Measurements from ENCODE around the gene CMAS.
"Not testable (repeated sequence)": the region's sequence is repeated elsewhere in the genome, so short reads cannot be mapped to it uniquely, and the experiment has no call there.

CMAS gene

DNA sequence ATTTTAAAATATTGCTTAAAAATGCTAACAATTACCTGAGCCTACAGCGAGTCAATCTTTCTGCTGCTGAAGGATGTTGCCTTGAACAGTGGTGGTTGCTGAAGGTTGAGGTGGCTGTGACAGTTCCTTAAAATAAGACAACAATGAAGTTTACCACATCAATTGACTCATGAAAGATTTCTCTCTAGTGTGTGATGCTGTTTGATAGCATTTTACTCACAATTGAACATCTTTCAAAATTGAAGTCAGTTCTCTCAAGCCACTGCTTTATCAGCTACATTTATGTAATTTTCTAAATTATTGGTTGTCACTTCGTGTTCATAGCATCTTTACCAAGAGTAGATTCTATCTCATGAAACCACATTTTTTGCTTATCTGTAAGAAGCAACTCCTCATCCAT lies 20.3 kb downstream of the CMAS start:
- no peak for TF ChIP-seq Cebpa-rat (IDR thresholded peaks at IDR 0.05)
- Histone ChIP-seq H3K9me3 (no peaks in the 10 kb centered on the region), H3K4me2 (no peak overlapping the region), H3K27me3 (no peaks in the 10 kb centered on the region), H3K9ac (no peak overlapping the region), H3K4me3 (no peak overlapping the region), H3K4me1 (no peaks in the 10 kb centered on the region), H3K27ac (no peak overlapping the region), H3K36me3 (peaks cover 47% of the 10 kb centered on the region), H4K20me1 (no peaks in the 10 kb centered on the region)

DNA sequence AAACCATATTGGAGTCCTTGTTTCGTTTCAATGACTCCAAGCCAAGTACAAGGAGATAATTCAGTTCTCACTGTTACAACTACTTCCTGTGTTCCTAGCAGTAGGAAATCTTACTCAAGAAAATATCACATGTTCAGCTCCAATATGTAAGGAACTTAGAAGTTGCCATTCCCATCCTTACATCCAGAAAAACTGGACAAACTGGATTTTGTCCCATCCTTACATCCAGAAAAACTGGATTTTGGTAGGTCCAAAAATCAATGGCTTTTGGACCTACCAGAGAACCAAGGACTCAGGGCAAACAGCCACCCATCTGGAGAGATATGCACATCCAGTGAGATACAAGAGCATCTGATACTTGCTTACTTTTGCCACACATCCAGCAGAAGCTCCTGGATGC lies 23.8 kb downstream of the CMAS start:
- Histone ChIP-seq H3K4me3 (no peak overlapping the region), H3K4me1 (no peaks in the 10 kb centered on the region), H3K27me3 (no peaks in the 10 kb centered on the region), H3K36me3 (peaks cover 29% of the 10 kb centered on the region), H4K20me1 (no peaks in the 10 kb centered on the region), H3K9me3 (0 out of 2 replicates have a peak, but pooled peaks cover 4% of the 10 kb centered on the region), H3K9ac (no peak overlapping the region), H3K4me2 (no peak overlapping the region), H3K27ac (no peak overlapping the region)
- no peak for TF ChIP-seq Cebpa-rat (IDR thresholded peaks at IDR 0.05)

DNA sequence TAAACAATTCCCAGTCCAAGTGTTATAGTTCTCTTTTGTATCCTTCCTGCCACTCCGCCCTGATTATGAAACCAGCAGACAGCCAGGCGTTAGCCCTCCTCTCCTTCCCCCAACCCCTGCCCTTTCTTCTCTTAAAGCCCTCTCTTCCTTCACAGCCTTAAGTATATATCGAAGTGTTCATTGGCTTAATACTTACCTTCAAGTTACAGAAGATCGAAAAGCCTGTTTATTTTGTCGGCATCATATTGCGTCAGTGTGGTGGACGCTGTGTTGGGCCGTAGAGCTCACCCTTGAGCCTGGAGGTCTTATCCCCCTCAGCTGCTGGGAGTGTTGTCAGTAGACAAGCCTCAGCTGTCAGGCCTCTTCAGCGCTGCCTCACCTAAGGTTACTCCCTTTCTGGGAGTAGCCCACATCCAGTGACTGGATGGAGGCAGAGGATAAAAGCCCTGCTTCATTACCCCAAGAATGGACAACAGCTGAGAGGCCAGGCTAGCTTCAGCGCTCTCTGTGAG lies 36.2 kb downstream of the CMAS start:
- Histone ChIP-seq H3K9ac (no peak overlapping the region), H3K4me3 (no peak overlapping the region), H3K36me3 (no peaks in the 10 kb centered on the region), H3K9me3 (no peaks in the 10 kb centered on the region), H3K4me2 (no peak overlapping the region), H4K20me1 (no peaks in the 10 kb centered on the region), H3K27ac (no peak overlapping the region), H3K27me3 (no peaks in the 10 kb centered on the region), H3K4me1 (peaks cover 6% of the 10 kb centered on the region; the same call in 1 of the 2 replicates)
- no peak for TF ChIP-seq Cebpa-rat (IDR thresholded peaks at IDR 0.05)

DNA sequence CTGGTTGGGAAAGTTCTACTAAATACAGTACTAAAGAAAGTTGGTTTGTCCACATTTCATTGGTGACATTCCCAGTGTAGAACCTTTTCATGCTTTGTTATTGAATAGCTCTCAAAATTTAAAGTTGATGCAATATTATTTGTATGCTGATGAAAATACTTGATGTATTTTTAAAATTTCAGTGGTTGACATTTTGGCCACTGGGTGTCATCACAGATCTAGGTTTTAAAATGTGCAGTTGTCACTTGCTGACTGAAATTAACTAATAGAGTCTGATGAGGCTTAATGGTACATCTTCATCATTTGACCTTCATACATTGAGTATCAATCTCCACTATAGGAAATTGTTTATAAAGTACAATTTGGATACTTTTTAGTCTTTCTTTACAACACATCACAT lies 37.1 kb downstream of the CMAS start:
- Histone ChIP-seq H3K4me2 (no peak overlapping the region), H3K4me3 (no peak overlapping the region), H3K4me1 (peaks cover 6% of the 10 kb centered on the region; the same call in 1 of the 2 replicates), H3K27ac (no peak overlapping the region), H4K20me1 (no peaks in the 10 kb centered on the region), H3K9me3 (no peaks in the 10 kb centered on the region), H3K27me3 (no peaks in the 10 kb centered on the region), H3K36me3 (no peaks in the 10 kb centered on the region), H3K9ac (no peak overlapping the region)
- no peak for TF ChIP-seq Cebpa-rat (IDR thresholded peaks at IDR 0.05)

DNA sequence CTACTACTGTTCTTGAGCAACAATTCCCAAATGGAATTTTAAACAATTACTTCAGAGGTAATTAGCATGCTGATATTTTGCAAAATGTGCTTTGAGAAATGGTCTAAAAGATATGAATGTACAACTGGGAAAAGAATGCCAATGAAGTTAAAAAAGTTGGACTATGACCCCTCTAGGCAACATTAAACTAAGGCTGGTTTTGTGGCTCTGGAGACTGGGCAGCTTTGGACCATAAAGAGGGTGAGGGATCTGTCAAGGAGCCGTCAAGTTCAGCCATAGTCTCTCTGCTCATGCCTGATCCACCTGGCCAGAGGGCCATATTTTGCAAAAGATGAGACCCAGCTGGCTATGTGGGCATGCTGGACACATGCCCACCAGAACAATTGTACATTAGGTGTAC lies 38.8 kb downstream of the CMAS start:
- H3K27me3 ChIP-seq: no peaks in the 10 kb centered on the region
- H3K4me3 ChIP-seq: no peak overlapping the region
- H3K9me3 ChIP-seq: no peaks in the 10 kb centered on the region
- TF ChIP-seq Cebpa-rat (IDR thresholded peaks at IDR 0.05): no peak
- peaks cover 6% of the 10 kb centered on the region; the same call in 1 of the 2 replicates for H3K4me1 ChIP-seq
- H3K9ac ChIP-seq: no peak overlapping the region
- no peak overlapping the region for H3K4me2 ChIP-seq
- H3K36me3 ChIP-seq: no peaks in the 10 kb centered on the region
- no peak overlapping the region for H3K27ac ChIP-seq
- H4K20me1 ChIP-seq: no peaks in the 10 kb centered on the region

DNA sequence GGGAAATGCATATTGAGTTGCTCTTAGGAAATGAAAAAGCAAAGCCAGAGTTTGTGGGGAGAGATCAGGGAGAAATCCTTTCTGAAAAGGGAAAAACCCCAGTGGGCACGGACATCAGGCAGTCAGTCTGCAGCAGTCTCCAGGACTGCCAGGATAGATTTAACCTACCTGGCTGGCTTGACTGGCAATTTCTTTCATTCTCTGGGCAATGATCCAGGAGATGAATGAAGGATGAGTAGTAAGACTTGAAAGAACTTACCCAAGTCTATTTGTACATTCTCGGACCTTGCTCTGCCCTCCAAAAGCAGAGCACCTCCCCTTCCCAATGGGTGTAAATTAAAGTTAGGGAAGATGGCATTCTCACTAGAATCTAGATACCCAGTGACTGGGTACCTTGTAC lies 42.9 kb downstream of the CMAS start:
- no peak overlapping the region for H3K4me3 ChIP-seq
- H3K27ac ChIP-seq: no peak overlapping the region
- H3K36me3 ChIP-seq: no peaks in the 10 kb centered on the region
- H3K9me3 ChIP-seq: no peaks in the 10 kb centered on the region
- TF ChIP-seq Cebpa-rat (IDR thresholded peaks at IDR 0.05): no peak
- no peak overlapping the region for H3K9ac ChIP-seq
- H4K20me1 ChIP-seq: no peaks in the 10 kb centered on the region
- H3K4me2 ChIP-seq: no peak overlapping the region
- no peaks in the 10 kb centered on the region for H3K4me1 ChIP-seq
- H3K27me3 ChIP-seq: no peaks in the 10 kb centered on the region

DNA sequence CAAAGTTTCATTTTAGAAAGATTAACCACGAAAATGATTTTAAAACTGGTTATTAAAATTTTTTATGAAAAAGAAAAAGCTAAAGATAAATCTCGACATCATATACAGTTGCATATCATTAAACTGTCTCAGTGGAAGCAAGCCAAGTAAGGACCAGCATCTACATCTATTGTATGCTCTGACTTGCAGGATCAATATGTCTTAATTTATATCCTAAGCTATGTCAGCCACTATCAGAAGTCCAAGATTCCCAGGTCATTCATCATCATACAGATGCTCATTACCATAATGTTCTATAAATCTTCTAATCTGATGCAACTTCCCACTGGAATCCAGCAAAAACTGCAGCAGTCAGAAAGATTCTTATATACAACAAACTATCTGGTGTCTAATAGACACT lies 43.5 kb downstream of the CMAS start:
- Histone ChIP-seq H4K20me1 (no peaks in the 10 kb centered on the region), H3K9me3 (no peaks in the 10 kb centered on the region), H3K4me2 (no peak overlapping the region), H3K36me3 (no peaks in the 10 kb centered on the region), H3K27ac (no peak overlapping the region), H3K9ac (no peak overlapping the region), H3K4me3 (no peak overlapping the region), H3K27me3 (no peaks in the 10 kb centered on the region), H3K4me1 (no peaks in the 10 kb centered on the region)
- TF ChIP-seq Cebpa-rat (IDR thresholded peaks at IDR 0.05): no peak

DNA sequence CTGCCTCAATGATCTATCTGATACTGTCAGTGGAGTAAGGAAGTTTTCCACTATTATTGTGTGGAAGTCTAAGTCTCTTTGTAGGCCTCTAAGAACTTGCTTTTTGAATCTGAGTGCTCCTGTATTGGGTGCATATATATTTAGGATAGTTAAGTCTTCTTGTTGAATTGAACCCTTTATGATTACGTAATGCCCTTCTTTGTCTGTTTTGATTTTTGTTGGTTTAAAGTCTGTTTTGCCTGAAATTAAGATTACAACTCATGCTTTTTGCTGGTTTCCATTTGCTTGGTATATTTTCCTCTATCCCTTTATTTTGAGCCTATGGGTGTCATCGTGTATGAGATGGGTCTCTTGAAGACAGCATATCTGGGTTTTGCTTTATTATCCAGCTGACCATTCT lies 53.0 kb downstream of the CMAS start:
- not testable (repeated sequence) for H4K20me1 ChIP-seq, H3K9me3 ChIP-seq, H3K4me3 ChIP-seq, H3K27me3 ChIP-seq, H3K9ac ChIP-seq, H3K27ac ChIP-seq, H3K36me3 ChIP-seq, H3K4me2 ChIP-seq
- H3K4me1 ChIP-seq: peaks cover 31% of the 10 kb centered on the region

DNA sequence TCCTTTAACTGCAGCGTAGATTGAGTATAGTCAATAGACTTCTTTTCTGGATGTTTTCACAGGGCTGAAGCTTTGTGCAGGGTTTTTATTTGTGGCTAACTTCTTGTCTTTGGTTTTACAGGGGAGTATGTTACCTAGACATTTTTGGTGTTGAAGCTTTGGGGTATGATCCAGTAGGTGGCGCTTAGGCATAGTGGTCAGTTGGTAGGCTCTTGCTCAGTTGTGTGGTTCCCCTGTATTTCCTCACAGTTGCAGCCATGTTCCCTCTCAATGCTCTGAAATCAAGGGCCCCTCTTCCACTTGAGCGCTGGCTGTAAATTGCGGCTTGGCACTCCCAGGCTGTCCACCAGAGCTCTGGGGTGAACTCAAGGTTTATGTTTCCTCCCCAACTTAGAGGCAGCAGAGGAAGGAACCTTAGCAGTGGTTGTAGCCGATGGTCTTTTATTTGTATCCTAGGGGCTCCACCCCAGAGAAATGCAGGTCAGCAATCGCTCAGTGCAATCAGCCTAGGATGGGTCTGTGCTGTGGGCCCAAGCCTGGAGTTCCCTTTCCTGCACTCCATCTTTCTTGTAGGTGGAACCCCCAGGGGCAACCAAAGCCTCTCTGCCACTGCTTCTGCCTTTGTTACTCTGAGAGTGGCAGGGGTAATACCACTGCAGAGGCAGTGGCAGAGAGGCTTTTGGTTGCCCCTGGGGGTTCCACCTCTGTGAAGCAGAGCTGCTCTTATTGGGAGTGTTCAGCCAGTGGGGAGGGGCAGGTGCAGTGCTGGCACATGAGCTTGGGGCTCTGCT lies 55.1 kb downstream of the CMAS start:
- TF ChIP-seq Cebpa-rat (IDR thresholded peaks at IDR 0.05): no peak
- H3K27ac ChIP-seq: peak overlapping the region; percentile 75
- peak overlapping the region; percentile 81 for H3K4me2 ChIP-seq
- no peaks in the 10 kb centered on the region for H4K20me1 ChIP-seq
- no peaks in the 10 kb centered on the region for H3K27me3 ChIP-seq
- peaks cover 37% of the 10 kb centered on the region for H3K4me1 ChIP-seq
- no peak overlapping the region for H3K4me3 ChIP-seq
- H3K9me3 ChIP-seq: no peaks in the 10 kb centered on the region
- peak overlapping the region; percentile 2; the same call in 1 of the 2 replicates for H3K9ac ChIP-seq
- no peaks in the 10 kb centered on the region for H3K36me3 ChIP-seq

DNA sequence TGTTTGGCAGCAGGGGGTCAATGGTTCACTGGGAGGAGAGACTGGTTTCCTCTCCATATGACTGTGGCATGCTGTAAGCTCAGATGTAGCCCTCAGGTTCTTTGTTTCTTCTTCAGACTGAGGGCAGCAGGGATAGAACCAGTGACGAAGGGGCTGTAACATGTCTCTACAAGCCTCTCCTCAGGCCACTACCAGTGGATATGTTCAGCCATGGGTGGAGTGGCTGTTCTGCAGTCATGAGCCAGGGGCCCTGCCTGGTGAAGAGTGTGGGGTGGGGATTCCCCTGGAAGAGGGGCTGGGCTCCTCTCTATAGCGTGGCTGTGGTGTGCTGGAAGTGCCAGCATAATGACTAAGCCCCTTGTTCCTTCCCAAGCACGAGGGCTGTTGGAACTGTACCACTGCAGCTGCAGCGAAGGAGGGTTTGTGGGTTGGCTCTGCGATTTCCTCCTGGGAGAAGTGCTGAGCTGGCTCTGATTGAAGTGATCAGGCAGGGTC lies 55.8 kb downstream of the CMAS start:
- no peak for TF ChIP-seq Cebpa-rat (IDR thresholded peaks at IDR 0.05)
- Histone ChIP-seq H3K9me3 (peaks cover 4% of the 10 kb centered on the region; the same call in 1 of the 2 replicates), H3K4me1 (peaks cover 37% of the 10 kb centered on the region), H3K9ac (peak overlapping the region; percentile 2; the same call in 1 of the 2 replicates), H4K20me1 (no peaks in the 10 kb centered on the region), H3K36me3 (no peaks in the 10 kb centered on the region), H3K4me3 (no peak overlapping the region), H3K27me3 (no peaks in the 10 kb centered on the region), H3K4me2 (peak overlapping the region; percentile 81), H3K27ac (peak overlapping the region; percentile 75)
